ENCODE data around the gene NXF1.
"Not testable (repeated sequence)": the region's sequence is repeated elsewhere in the genome, so short reads cannot be mapped to it uniquely, and the experiment has no call there.

Gene NXF1

DNA sequence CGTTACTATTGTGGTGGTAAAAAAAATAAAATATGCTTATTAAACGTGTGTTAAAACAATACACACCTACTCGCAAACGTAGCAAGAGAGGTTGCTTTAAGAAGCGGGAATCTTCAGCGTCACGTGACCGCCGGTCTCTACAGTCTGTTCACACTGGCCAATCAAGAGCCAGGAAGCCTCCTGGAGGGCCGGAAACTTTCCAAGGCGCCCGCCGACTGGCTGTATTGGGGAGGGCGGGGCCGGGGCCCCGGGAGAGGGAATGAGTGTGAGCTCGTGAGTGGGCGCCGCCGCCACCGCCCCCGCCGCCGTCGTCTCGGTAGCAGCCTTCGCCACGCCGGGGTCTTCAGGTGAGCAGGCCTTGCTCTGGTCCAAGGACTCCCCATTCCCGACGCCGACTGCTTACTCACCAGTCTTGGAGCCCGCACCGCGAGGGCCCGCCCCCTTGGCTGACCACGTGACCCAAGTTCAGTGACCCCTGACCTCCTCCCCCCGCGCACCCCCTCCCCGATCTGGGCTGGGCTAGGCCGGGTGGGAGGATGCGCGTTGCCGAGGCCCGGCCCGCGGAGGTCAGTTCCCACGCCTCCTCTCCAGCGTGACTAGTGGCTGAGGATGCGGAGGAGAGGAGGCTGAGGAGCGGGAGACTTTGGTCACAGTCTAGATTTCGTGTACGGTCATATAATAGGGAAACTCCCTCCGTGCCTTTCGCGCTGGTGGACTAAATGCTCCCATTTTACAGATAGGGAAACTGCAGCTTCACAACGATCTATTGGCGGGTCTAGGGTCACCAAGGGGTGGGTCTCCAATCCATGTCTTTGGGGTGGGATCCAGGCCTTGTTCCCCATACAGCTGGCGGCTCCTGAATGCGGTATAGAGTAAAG lies 33.9 kb downstream of the NXF1 start, which contains the start of gene TAF6L:
TSS of gene TAF6L (plus strand) at position 253 of the 878 bp plus-strand sequence. CDS start 4,388 bp downstream, outside the sequence.
- peaks cover 25% of the 10 kb centered on the region for H3K4me1 ChIP-seq (ENCODE audit: insufficient read depth, low read length, severe bottlenecking)
- H2AFZ ChIP-seq (ENCODE audit: low read length): peak within 1 kb of the TSS; percentile 58
- peak within 1 kb of the TSS; percentile 90 for H3K27ac ChIP-seq (ENCODE audit: low read depth, low read length, poor library complexity, severe bottlenecking)
- no peak for TF ChIP-seq EZH2 (IDR thresholded peaks at IDR 0.05; ENCODE audit: borderline replicate concordance, low read length)
- TF ChIP-seq, protein P1, sequence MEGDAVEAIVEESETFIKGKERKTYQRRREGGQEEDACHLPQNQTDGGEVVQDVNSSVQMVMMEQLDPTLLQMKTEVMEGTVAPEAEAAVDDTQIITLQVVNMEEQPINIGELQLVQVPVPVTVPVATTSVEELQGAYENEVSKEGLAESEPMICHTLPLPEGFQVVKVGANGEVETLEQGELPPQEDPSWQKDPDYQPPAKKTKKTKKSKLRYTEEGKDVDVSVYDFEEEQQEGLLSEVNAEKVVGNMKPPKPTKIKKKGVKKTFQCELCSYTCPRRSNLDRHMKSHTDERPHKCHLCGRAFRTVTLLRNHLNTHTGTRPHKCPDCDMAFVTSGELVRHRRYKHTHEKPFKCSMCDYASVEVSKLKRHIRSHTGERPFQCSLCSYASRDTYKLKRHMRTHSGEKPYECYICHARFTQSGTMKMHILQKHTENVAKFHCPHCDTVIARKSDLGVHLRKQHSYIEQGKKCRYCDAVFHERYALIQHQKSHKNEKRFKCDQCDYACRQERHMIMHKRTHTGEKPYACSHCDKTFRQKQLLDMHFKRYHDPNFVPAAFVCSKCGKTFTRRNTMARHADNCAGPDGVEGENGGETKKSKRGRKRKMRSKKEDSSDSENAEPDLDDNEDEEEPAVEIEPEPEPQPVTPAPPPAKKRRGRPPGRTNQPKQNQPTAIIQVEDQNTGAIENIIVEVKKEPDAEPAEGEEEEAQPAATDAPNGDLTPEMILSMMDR (IDR thresholded peaks at IDR 0.05; ENCODE audit: low read length): no peak
- no peaks in the 10 kb centered on the region for H3K27me3 ChIP-seq (ENCODE audit: insufficient read depth, low read length)
- H3K4me3 ChIP-seq (ENCODE audit: low read depth, low read length, poor library complexity, severe bottlenecking): peak within 1 kb of the TSS; percentile 95
- no peaks in the 10 kb centered on the region for H3K79me2 ChIP-seq (ENCODE audit: insufficient read depth, low read length)
- no peaks in the 10 kb centered on the region for H3F3A ChIP-seq (ENCODE audit: insufficient read depth, low read length)
- no peaks in the 10 kb centered on the region for H4K20me1 ChIP-seq (ENCODE audit: insufficient read depth, low read length)
- H3K4me2 ChIP-seq (ENCODE audit: low read length): peak within 1 kb of the TSS; percentile 99
- H3K9me2 ChIP-seq (ENCODE audit: low read depth, low read length): no peaks in the 10 kb centered on the region
- H3K9ac ChIP-seq (ENCODE audit: low read length): peak within 1 kb of the TSS; percentile 86
- peaks cover 17% of the 10 kb centered on the region; the same call in 1 of the 2 replicates for H3K36me3 ChIP-seq (ENCODE audit: insufficient read depth, low read length)
- no peaks in the 10 kb centered on the region for H3K9me3 ChIP-seq (ENCODE audit: low read length)

DNA sequence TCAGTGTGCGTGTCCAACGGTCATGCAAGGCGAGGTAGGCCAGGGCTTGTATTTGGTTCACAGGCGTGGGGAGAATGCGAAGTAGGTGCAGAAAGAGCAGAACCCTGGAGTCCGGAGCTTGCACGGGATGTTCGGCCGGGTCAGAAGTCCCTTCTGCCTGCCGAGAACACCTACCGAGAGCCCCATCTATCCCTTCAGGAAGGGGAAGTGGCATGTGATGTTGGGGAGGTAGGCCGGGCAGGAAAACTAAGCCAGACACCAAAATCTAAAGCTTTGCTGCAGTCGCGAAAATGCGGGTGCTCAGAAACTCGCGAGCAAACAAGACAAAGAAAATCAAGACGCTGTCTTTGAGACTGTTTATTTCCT lies 34.5 kb downstream of the NXF1 start:
- Histone ChIP-seq H3F3A (ENCODE audit: insufficient read depth, low read length) (no peaks in the 10 kb centered on the region), H2AFZ (ENCODE audit: low read length) (peak overlapping the region; percentile 58), H3K4me3 (ENCODE audit: low read depth, low read length, poor library complexity, severe bottlenecking) (peak overlapping the region; percentile 95), H3K4me1 (ENCODE audit: insufficient read depth, low read length, severe bottlenecking) (peaks cover 25% of the 10 kb centered on the region), H3K9me2 (ENCODE audit: low read depth, low read length) (no peaks in the 10 kb centered on the region), H3K79me2 (ENCODE audit: insufficient read depth, low read length) (no peaks in the 10 kb centered on the region), H3K9me3 (ENCODE audit: low read length) (no peaks in the 10 kb centered on the region), H3K27ac (ENCODE audit: low read depth, low read length, poor library complexity, severe bottlenecking) (peak overlapping the region; percentile 90), H3K36me3 (ENCODE audit: insufficient read depth, low read length) (peaks cover 17% of the 10 kb centered on the region; the same call in 1 of the 2 replicates), H3K27me3 (ENCODE audit: insufficient read depth, low read length) (no peaks in the 10 kb centered on the region), H3K4me2 (ENCODE audit: low read length) (peak overlapping the region; percentile 99), H3K9ac (ENCODE audit: low read length) (peak overlapping the region; percentile 86), H4K20me1 (ENCODE audit: insufficient read depth, low read length) (no peaks in the 10 kb centered on the region)
- TF ChIP-seq, protein P1 (IDR thresholded peaks at IDR 0.05; ENCODE audit: low read length): no peak
- no peak for TF ChIP-seq EZH2 (IDR thresholded peaks at IDR 0.05; ENCODE audit: borderline replicate concordance, low read length)

DNA sequence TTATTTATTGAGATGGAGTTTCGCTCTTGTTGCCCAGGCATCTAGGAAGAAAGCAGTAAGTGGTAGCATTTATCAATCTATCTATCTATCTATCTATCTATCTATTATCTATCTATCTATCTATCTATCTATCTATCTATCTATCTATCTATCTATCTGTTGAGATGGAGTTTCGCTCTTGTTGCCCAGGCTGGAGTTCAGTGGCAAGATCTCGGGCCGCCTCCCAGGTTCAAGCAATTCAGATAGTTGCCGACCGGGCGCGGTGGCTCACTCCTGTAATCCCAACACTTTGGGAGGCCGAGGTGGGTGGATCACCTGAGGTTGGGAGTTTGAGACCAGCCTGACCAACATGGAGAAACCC lies 44.4 kb downstream of the NXF1 start:
- Histone ChIP-seq H3K9ac (ENCODE audit: low read length) (peak overlapping the region; percentile 47; the same call in 1 of the 2 replicates), H3K4me3 (ENCODE audit: low read depth, low read length, poor library complexity, severe bottlenecking) (peak overlapping the region; percentile 92), H3K4me2 (ENCODE audit: low read length) (peak overlapping the region; percentile 96), H3K4me1 (ENCODE audit: insufficient read depth, low read length, severe bottlenecking) (peaks cover 13% of the 10 kb centered on the region)
- not testable (repeated sequence) for H3K79me2 ChIP-seq (ENCODE audit: insufficient read depth, low read length); H3K36me3 ChIP-seq (ENCODE audit: insufficient read depth, low read length); H3F3A ChIP-seq (ENCODE audit: insufficient read depth, low read length); H2AFZ ChIP-seq (ENCODE audit: low read length); H4K20me1 ChIP-seq (ENCODE audit: insufficient read depth, low read length); H3K9me3 ChIP-seq (ENCODE audit: low read length); H3K9me2 ChIP-seq (ENCODE audit: low read depth, low read length); H3K27me3 ChIP-seq (ENCODE audit: insufficient read depth, low read length); H3K27ac ChIP-seq (ENCODE audit: low read depth, low read length, poor library complexity, severe bottlenecking)
